HUES64 (cell line): ENCODE results near the gene ADCY1. TPM values are rescaled to one million over a fixed set of nuclear protein-coding genes. Genes with fewer than 3 reads are reported as not detected.
"Not testable (repeated sequence)": the region's sequence is repeated elsewhere in the genome, so short reads cannot be mapped to it uniquely, and the experiment has no call there.

ENCODE experiments used
- H3K27ac ChIP-seq: 2 replicates; pipeline ENCODE4 v1.7.0; 2013; ENCODE audit warnings: low read depth, low read length, inconsistent platforms
- H3K27me3 ChIP-seq: 2 replicates; pipeline ENCODE4 v1.6.1; 2013; ENCODE audit warnings: mild to moderate bottlenecking, low read length; ENCODE audit not compliant: insufficient read depth
- H3K36me3 ChIP-seq: 2 replicates; pipeline ENCODE4 v1.6.1; 2013; ENCODE audit warnings: mild to moderate bottlenecking, low read length; ENCODE audit not compliant: insufficient read depth
- H3K4me1 ChIP-seq: 2 replicates; pipeline ENCODE4 v1.6.1; 2013; ENCODE audit warnings: mild to moderate bottlenecking, low read length, moderate library complexity; ENCODE audit not compliant: insufficient read depth
- H3K4me3 ChIP-seq: 2 replicates; pipeline ENCODE4 v1.5.1; 2013; ENCODE audit warnings: mild to moderate bottlenecking, low read length, moderate library complexity
- H3K9ac ChIP-seq: 2 replicates; pipeline ENCODE4 v1.6.1; 2013; ENCODE audit warnings: mild to moderate bottlenecking, low read depth, low read length
- H3K9me3 ChIP-seq: 2 replicates; pipeline ENCODE4 v1.6.1; 2013; ENCODE audit warnings: low read depth, low read length; ENCODE audit not compliant: insufficient read depth
- WGBS: fragments of 150-250, 120-280 bp; methylation state at CpG from one replicate; pipeline ENCODE4 v1.1.7; 2013; ENCODE audit warnings: missing lambda C conversion rate; 5-methylcytosine and 5-hydroxymethylcytosine counted together
- polyA plus RNA-seq, 2 experiments: library from polyadenylated mRNA; stranded (reverse); fragments of 50-300 nt; gene quantifications; one replicate each; pipeline ENCODE4 v1.2.3, GENCODE V29; 2013

ADCY1 gene
- 9.3 TPM for polyA plus RNA-seq (2013, experiment 1 of 2)
- 8.9 TPM for polyA plus RNA-seq (2013, experiment 2 of 2)

DNA sequence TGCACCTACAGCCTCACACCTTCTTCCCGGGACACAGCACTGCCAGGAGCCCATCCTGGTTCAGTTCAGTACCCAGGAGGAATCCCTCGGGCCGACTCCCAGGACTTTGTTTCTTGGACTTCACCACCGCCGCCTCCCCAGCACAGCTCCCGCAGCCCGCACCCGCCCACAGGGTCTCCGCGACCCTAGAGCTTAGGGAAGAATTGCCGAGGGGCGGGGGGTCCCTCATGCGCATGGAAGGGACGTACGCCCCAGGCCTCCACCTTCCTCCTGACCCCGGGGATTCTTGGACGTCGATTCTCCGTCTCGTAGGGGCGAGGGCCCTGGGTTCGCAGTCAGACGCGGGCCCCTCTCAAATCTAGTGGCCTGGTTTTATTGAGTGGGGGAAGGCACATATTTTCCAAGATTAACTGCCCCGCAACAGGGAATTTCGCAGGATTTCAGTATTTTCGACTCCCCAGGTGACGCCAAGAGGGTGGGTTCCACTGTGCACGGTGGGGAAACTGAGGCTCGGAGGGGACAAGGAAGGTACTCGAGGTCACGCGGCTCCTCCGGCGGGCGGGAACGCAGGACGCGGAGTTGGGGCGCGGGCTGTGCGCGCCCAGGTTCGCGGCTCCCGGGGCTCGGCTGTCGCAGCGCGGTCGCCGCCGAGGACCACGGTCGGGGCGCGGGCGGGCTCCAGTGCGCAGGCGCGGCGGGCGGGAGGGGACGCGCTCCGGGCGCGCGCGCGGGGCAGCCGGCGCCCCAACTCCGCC is at the start of gene ADCY1:
ADCY1 (plus strand) TSS at position 708 of the 755 bp plus-strand sequence. CDS start 176 bp downstream, outside the sequence.
- Histone ChIP-seq H3K27ac (peak within 1 kb of the TSS; percentile 18; the same call in 1 of the 2 replicates), H3K9ac (peak within 1 kb of the TSS; percentile 41), H3K27me3 (peaks cover 57% of the 10 kb centered on the region), H3K4me1 (peaks cover 4% of the 10 kb centered on the region), H3K9me3 (no peaks in the 10 kb centered on the region), H3K36me3 (no peaks in the 10 kb centered on the region), H3K4me3 (peak within 1 kb of the TSS; percentile 58)
- 5% methylated on average over 74 of the region's 74 CpGs for WGBS

DNA sequence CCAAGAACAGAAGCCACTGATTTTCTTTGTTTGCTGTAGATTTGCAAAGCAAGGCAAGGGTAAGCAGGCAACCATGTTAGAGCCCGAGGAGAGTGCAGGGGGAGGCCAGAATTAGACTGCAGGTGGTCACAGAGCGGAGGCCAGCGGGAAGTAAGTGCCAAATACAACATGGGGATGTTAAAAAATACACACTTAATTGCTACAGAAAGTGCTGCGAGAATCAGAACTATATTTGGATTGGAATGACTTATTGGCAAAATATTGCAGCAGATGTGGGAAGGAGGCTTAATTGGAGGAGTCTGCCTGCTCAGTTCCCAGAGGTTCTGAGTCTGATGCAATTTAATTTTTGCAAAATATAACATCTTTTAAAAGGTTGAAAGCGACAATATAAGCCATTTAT is 49.7 kb upstream of the ADCY1 start:
- H3K36me3 ChIP-seq: no peaks in the 10 kb centered on the region
- H3K9ac ChIP-seq: no peak overlapping the region
- H3K27me3 ChIP-seq: no peaks in the 10 kb centered on the region
- no peaks in the 10 kb centered on the region for H3K4me1 ChIP-seq
- H3K4me3 ChIP-seq: no peak overlapping the region
- H3K27ac ChIP-seq: no peak overlapping the region
- H3K9me3 ChIP-seq: peaks cover 3% of the 10 kb centered on the region; the same call in 1 of the 2 replicates
- WGBS: 91% methylated on average over 4 of the region's 5 CpGs

DNA sequence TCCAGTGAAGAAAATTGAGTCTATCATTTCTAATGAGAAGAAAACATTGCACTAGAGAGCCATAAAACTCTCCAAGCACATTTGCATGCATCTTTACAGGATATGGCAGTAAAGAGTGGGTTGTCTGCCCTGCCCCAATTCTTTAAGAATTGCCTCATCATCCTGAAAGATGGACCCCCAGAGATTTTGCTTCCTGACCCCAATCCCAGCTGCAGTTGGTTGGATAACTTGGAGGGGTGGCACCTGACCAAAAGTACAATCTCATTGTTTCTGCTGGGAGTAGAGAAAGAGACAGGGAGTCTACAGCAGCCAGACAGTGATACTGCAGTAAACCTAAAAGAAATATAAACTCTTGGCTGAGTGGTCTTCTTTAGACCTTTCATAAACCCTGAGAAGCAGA is 49.1 kb upstream of the ADCY1 start:
- H3K27ac ChIP-seq: no peak overlapping the region
- H3K36me3 ChIP-seq: no peaks in the 10 kb centered on the region
- H3K9ac ChIP-seq: no peak overlapping the region
- no peaks in the 10 kb centered on the region for H3K27me3 ChIP-seq
- H3K4me3 ChIP-seq: no peak overlapping the region
- H3K4me1 ChIP-seq: no peaks in the 10 kb centered on the region
- no peaks in the 10 kb centered on the region for H3K9me3 ChIP-seq

DNA sequence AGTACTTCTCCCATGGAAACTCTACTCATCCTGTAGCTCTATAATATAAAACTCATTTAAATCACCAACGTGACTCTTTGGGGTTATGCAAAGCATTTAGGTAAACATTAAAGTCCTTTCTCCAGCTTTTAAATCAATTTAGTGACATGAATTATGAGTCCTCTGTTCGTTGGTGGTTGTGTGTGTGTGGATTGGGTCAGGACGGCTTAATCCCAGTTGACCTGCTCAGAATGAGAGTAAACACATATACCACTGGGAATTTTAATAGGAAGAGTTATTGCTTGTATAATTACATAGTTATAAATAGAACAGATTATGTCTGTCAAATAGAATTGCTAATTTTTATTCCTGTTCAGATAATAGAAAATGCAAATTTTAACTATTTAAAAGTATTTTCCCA is 30.7 kb upstream of the ADCY1 start:
- Histone ChIP-seq H3K9me3 (peaks cover 13% of the 10 kb centered on the region; the same call in 1 of the 2 replicates), H3K27me3 (no peaks in the 10 kb centered on the region), H3K27ac (no peak overlapping the region), H3K4me3 (no peak overlapping the region), H3K4me1 (no peaks in the 10 kb centered on the region), H3K9ac (no peak overlapping the region), H3K36me3 (no peaks in the 10 kb centered on the region)
- WGBS: 95% methylated on average over 3 of the region's 3 CpGs

DNA sequence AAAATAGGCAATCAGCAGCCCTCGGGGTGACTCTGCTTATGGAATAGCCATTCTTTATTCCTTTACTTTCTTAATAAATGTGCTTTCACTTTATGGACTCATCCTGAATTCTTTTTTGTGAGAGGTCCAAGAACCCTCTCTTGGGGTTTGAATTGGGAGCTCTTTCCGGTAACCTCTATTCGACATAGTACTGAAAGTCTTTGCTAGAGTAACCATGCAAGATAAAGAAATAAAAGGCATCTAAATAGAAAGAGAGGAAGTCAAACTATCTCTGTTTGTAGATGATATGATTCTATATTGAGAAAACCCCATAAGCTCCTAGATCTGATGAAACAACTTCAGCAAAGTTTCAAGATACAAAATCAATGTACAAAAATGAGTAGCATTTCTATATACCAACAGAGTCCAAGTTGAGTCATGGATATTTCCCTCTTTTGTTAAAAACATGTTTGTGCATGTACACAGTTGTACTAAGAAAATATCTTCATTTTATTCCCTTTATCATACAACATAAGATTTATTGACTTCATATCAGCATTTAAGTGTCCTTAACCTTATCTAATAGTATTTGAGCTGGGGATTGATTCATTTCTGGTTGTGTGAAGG is 29.0 kb upstream of the ADCY1 start:
- 92% methylated on average over 1 of the region's 3 CpGs for WGBS
- H3K27ac ChIP-seq: not testable (repeated sequence)

DNA sequence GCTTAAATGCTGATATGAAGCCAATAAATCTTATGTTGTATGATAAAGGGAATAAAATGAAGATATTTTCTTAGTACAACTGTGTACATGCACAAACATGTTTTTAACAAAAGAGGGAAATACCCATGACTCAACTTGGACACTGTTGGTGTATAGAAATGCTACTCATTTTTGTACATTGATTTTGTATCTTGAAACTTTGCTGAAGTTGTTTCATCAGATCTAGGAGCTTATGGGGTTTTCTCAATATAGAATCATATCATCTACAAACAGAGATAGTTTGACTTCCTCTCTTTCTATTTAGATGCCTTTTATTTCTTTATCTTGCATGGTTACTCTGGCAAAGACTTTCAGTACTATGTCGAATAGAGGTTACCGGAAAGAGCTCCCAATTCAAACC is 25.3 kb upstream of the ADCY1 start:
- H3K9me3 ChIP-seq, H3K4me1 ChIP-seq, H3K9ac ChIP-seq, H3K4me3 ChIP-seq, H3K36me3 ChIP-seq, H3K27ac ChIP-seq, H3K27me3 ChIP-seq: not testable (repeated sequence)
- 100% methylated on average over 2 of the region's 2 CpGs for WGBS

More for the DNA sequence above, 29.0 kb upstream of the ADCY1 start:
- not testable (repeated sequence) for H3K9ac ChIP-seq, H3K4me3 ChIP-seq, H3K36me3 ChIP-seq, H3K4me1 ChIP-seq, H3K27me3 ChIP-seq, H3K9me3 ChIP-seq

DNA sequence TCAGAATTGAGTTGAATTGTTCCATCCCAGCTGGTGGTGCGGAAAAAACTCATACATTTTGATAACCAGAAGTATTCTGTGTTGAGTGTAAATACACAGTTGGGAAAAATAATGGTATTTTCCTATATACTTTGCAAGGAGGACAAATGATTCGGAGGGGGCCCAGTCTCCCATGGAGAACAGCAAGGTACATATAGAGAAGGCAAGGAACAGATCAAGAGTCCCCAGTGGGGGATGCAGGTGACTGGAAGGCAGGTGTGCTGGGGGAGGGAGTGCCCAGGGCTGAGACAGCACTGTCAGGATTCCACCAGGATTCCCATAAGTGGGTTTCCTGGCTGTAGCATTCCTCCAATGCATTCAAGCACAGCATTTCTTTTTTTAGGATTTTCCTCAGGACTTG is 10.8 kb upstream of the ADCY1 start:
- no peaks in the 10 kb centered on the region for H3K36me3 ChIP-seq
- H3K27ac ChIP-seq: no peak overlapping the region
- 91% methylated on average over 2 of the region's 2 CpGs for WGBS
- H3K4me3 ChIP-seq: no peak overlapping the region
- H3K9ac ChIP-seq: no peak overlapping the region
- H3K27me3 ChIP-seq: no peaks in the 10 kb centered on the region
- H3K4me1 ChIP-seq: peaks cover 44% of the 10 kb centered on the region
- H3K9me3 ChIP-seq: peaks cover 10% of the 10 kb centered on the region

DNA sequence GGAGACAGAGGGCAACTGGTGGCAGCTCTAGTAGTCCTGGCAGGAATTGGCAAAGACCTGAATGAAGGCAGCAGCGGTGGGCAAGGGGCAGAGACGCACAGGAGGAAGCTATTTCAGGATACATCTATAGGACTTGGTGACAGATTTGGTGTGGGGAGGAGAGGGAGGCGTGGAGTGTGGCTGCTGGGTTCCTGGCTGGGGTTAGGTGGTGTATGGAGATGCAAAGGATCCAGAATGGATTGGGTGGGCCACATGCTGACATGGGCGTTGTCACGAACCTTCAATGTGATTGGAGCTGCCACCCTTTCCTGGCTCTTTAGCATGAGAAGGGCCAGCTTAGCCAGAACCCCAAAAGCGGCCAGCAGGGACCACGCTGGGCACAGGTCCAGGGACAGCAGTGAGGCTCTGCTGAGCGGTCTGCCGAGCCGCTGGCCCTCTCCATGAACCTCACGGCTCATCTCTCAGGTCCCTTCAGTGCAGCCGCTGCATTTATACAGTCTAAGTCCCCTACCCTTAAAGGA is 10.2 kb upstream of the ADCY1 start:
- H3K4me1 ChIP-seq: peaks cover 44% of the 10 kb centered on the region
- H3K9ac ChIP-seq: no peak overlapping the region
- 64% methylated on average over 12 of the region's 12 CpGs for WGBS
- H3K27me3 ChIP-seq: no peaks in the 10 kb centered on the region
- H3K36me3 ChIP-seq: no peaks in the 10 kb centered on the region
- H3K27ac ChIP-seq: no peak overlapping the region
- no peak overlapping the region for H3K4me3 ChIP-seq
- peaks cover 8% of the 10 kb centered on the region for H3K9me3 ChIP-seq

DNA sequence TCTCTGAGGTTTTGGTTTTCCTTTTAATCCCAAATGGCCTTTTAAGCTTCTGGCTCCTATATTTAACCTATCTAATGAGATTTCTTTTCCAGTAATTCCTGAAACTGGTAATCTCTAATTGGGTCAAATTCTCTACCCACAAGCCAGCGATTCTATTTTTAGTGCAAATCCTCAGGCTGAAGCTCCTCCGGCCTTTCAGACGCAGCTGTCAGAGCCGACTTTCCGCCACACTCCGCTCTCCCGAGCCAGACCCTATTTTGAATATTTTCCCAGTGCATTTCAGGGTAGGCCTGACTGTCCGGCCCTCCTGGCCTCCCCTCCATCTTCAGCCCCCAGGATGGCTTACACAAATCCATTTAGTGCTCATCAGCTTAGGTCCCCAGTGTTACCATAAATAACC is 9.7 kb upstream of the ADCY1 start:
- Histone ChIP-seq H3K36me3 (no peaks in the 10 kb centered on the region), H3K4me3 (no peak overlapping the region), H3K4me1 (peaks cover 44% of the 10 kb centered on the region), H3K9ac (no peak overlapping the region), H3K27ac (no peak overlapping the region), H3K27me3 (no peaks in the 10 kb centered on the region), H3K9me3 (peaks cover 3% of the 10 kb centered on the region)
- WGBS: 82% methylated on average over 8 of the region's 8 CpGs

DNA sequence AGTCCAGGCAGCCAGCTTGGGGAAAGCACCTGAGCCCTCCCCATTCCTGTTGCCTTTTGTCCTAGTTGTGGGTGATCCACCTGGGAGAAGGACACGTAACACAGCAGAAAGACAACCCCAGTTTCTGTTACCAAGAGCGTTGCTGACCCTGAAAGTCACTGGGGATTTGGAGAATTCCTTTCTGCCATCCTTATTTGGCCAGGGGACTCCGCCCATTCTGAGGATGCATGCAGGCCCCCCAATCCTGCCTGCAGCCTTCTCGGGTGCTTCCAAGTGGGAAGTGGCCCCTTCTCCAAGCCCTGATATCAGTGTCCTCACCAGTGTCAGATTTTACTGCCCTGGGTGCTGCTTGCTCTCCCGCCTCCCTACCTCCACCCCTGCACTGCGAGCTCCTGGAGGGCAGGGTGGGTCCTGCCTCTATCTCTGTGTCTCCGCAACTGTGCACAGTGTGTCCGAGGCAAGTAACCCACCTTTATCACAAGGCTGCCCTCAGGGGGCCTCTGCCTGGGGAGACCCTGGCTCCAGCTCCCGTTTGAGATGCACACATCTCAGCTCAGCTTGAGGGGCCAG is 9.2 kb upstream of the ADCY1 start:
- Histone ChIP-seq H3K4me3 (no peak overlapping the region), H3K27ac (no peak overlapping the region), H3K9ac (no peak overlapping the region), H3K36me3 (no peaks in the 10 kb centered on the region), H3K9me3 (no peaks in the 10 kb centered on the region; the same call in 1 of the 2 replicates), H3K4me1 (peaks cover 42% of the 10 kb centered on the region), H3K27me3 (no peaks in the 10 kb centered on the region)
- WGBS: 84% methylated on average over 9 of the region's 9 CpGs

DNA sequence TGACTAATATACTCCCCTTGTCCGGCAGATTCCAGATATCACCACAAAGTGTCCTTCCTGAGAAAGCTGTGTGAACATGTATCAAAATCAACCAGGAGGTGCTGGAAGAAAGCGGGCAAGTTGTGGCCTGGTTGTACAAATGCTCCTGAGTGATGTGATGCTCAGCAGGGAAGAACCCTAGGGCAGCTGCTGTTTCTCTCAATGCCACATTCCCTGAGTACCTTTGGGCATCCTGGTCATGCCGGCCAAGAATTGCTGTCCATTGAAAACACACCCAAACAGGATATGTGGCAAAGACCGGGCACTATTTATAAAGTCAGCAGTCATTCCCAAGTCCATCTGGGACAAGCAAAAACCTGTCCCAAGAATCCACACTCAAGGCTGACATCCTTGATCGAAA is 7.8 kb upstream of the ADCY1 start:
- Histone ChIP-seq H3K9me3 (no peaks in the 10 kb centered on the region), H3K9ac (no peak overlapping the region), H3K4me1 (peaks cover 32% of the 10 kb centered on the region), H3K4me3 (no peak overlapping the region), H3K36me3 (no peaks in the 10 kb centered on the region), H3K27ac (no peak overlapping the region), H3K27me3 (no peaks in the 10 kb centered on the region; the same call in 1 of the 2 replicates)
- 94% methylated on average over 5 of the region's 5 CpGs for WGBS
